SK-N-SH (cell line): ENCODE measurements around the gene NPTX1. TPM values are rescaled to one million over a fixed set of nuclear protein-coding genes. Genes with fewer than 3 reads are reported as not detected.

Source experiments
- CTCF ChIA-PET: fragments of 300-600, 350-600 bp; formaldehyde crosslinking; extraction: SDS; loops from one replicate; lab custom pipeline; 2021; lab: Yijun Ruan, JAX
- POLR2A ChIA-PET: fragments of 350-600 bp; sonication (Branson Sonifier 250); formaldehyde crosslinking; extraction: SDS; loops from one replicate; lab custom pipeline; 2020; ENCODE audit warnings: antibody characterized with exemption, inconsistent platforms; lab: Yijun Ruan, JAX
- DNase-seq: peaks from one replicate; pipeline ENCODE4 v3.0.0; 2012
- H2AFZ ChIP-seq: fragments of 200-600 bp; sonication (generic); 2 replicates; pipeline ENCODE4 v1.8.1; 2016; ENCODE audit warnings: antibody characterized with exemption, mild to moderate bottlenecking, low read depth
- H3F3A ChIP-seq: fragments of 200-600 bp; sonication (generic); replicated peaks from 2 replicates; pipeline ENCODE3; 2016; ENCODE audit warnings: antibody characterized with exemption, mild to moderate bottlenecking; ENCODE audit not compliant: insufficient read depth
- H3K27ac ChIP-seq, 2 experiments: fragments of 200-500 bp in 1 of 2; fragments of 200-600 bp in 1 of 2; sonication (Bioruptor generic) in 1 of 2; sonication (generic), shearing (Covaris generic) in 1 of 2; 2 replicates each; pipeline versions ENCODE4 v1.5.1 to v1.6.1; 2014 to 2016; ENCODE audit warnings: low read depth in 2 of 2, inconsistent platforms in 1 of 2, low read length in 1 of 2, mild to moderate bottlenecking in 1 of 2, mixed read lengths in 1 of 2
- H3K27me3 ChIP-seq: fragments of 200-600 bp; sonication (generic), shearing (Covaris generic); 2 replicates; pipeline ENCODE4 v1.6.1; 2016; ENCODE audit warnings: mixed run types; ENCODE audit not compliant: insufficient read depth
- H3K36me3 ChIP-seq, 2 experiments: fragments of 200-500 bp in 1 of 2; fragments of 200-600 bp in 1 of 2; sonication (Bioruptor generic) in 1 of 2; sonication (generic) in 1 of 2; replicated peaks in 1 of 2; 2 replicates each; pipeline versions ENCODE3 to v1.5.1; 2014 to 2016; ENCODE audit warnings: low read length in 1 of 2, mild to moderate bottlenecking in 1 of 2; ENCODE audit not compliant: insufficient read depth in 2 of 2, control insufficient read depth in 1 of 2
- H3K4me1 ChIP-seq, 2 experiments: fragments of 200-500 bp in 1 of 2; fragments of 200-600 bp in 1 of 2; sonication (Bioruptor generic) in 1 of 2; sonication (generic), shearing (Covaris generic) in 1 of 2; 2 replicates each; pipeline versions ENCODE4 v1.5.1 to v1.6.1; 2014 to 2016; ENCODE audit warnings: low read depth in 1 of 2, low read length in 1 of 2, mixed run types in 1 of 2; ENCODE audit not compliant: insufficient read depth in 2 of 2, control insufficient read depth in 1 of 2
- H3K4me2 ChIP-seq: fragments of 200-600 bp; sonication (generic), shearing (Covaris generic); 2 replicates; pipeline ENCODE4 v1.6.1; 2017; ENCODE audit warnings: mixed run types
- H3K4me3 ChIP-seq, 2 experiments: fragments of 200-500 bp in 1 of 2; fragments of 200-600 bp in 1 of 2; sonication (Bioruptor generic) in 1 of 2; sonication (generic), shearing (Covaris generic) in 1 of 2; 2 replicates each; pipeline versions ENCODE4 v1.5.1 to v1.8.1; 2014 to 2016; ENCODE audit warnings: low read depth in 2 of 2, inconsistent platforms in 1 of 2, low read length in 1 of 2, mild to moderate bottlenecking in 1 of 2, mixed read lengths in 1 of 2, moderate library complexity in 1 of 2
- H3K79me2 ChIP-seq: fragments of 200-600 bp; sonication (generic); 2 replicates; pipeline ENCODE4 v1.8.1; 2017; ENCODE audit warnings: mild to moderate bottlenecking; ENCODE audit not compliant: insufficient read depth
- H3K9ac ChIP-seq: fragments of 200-600 bp; sonication (generic); 2 replicates; pipeline ENCODE4 v1.6.1; 2017; ENCODE audit warnings: mixed run types
- H3K9me2 ChIP-seq: fragments of 200-600 bp; sonication (generic); 2 replicates; pipeline ENCODE4 v1.6.1; 2017; ENCODE audit warnings: mixed run types
- H3K9me3 ChIP-seq: fragments of 200-600 bp; sonication (generic); 2 replicates; pipeline ENCODE4 v1.6.1; 2017; ENCODE audit warnings: mixed run types, mild to moderate bottlenecking, moderate library complexity
- H4K20me1 ChIP-seq: fragments of 200-600 bp; sonication (generic); 2 replicates; pipeline ENCODE4 v1.6.1; 2017; ENCODE audit warnings: mild to moderate bottlenecking, mixed run types; ENCODE audit not compliant: insufficient read depth
- CHD2 ChIP-seq: fragments of 150-350 bp; IDR thresholded peaks from 2 replicates; pipeline ENCODE4 v1.6.1; 2018; ENCODE audit warnings: low read length; ENCODE audit not compliant: partially characterized antibody
- ELF1 ChIP-seq: IDR thresholded peaks from 2 replicates; pipeline ENCODE4 v1.4.0; 2012
- EZH2phosphoT487 ChIP-seq: fragments of 200-600 bp; sonication (generic); IDR thresholded peaks from 2 replicates; pipeline ENCODE4 v1.6.1; 2017; ENCODE audit warnings: low read depth, mixed run types, mild to moderate bottlenecking, antibody characterized with exemption, moderate library complexity, borderline replicate concordance
- FOSL2 ChIP-seq: IDR thresholded peaks from 2 replicates; pipeline ENCODE4 v1.4.0; 2012; ENCODE audit warnings: low read depth, mild to moderate bottlenecking, moderate library complexity, borderline replicate concordance
- GATA2 ChIP-seq: sonication (generic); formaldehyde crosslinking; IDR thresholded peaks from 2 replicates; pipeline ENCODE4 v1.5.0; 2020; ENCODE audit warnings: mild to moderate bottlenecking, missing genetic modification reagents
- POLR2AphosphoS5 ChIP-seq: IDR thresholded peaks from 2 replicates; pipeline ENCODE4 v1.6.1; 2012; ENCODE audit warnings: low read depth, low read length
- RAD21 ChIP-seq: IDR thresholded peaks from 2 replicates; pipeline ENCODE4 v1.6.1; 2012; ENCODE audit warnings: mild to moderate bottlenecking, low read length
- RXRA ChIP-seq: IDR thresholded peaks from 2 replicates; pipeline ENCODE4 v1.4.0; 2012; ENCODE audit warnings: low read depth, mild to moderate bottlenecking, borderline replicate concordance
- TCF12 ChIP-seq: IDR thresholded peaks from 2 replicates; pipeline ENCODE4 v1.4.0; 2012
- WGBS: methylation state at CpG from one replicate; pipeline ENCODE4 v1.1.6; 2017; ENCODE audit warnings: low lambda C conversion rate; 5-methylcytosine and 5-hydroxymethylcytosine counted together
- polyA plus RNA-seq, 3 experiments: library from polyadenylated mRNA; depleted of rRNA; stranded (reverse); fragments of >200 nt; gene quantifications; 2 replicates each; pipeline ENCODE4 v1.2.3, GENCODE V29; 2012
- TF ChIP-seq, protein P1 (sequence below): fragments of 150-350 bp; IDR thresholded peaks from 2 replicates; pipeline ENCODE4 v1.6.1; 2016; ENCODE audit warnings: mild to moderate bottlenecking, low read depth, low read length

Gene NPTX1
- polyA plus RNA-seq, 1 of the 3 experiments (the other 2 are of a cell fraction), result 0.05 TPM

DNA sequence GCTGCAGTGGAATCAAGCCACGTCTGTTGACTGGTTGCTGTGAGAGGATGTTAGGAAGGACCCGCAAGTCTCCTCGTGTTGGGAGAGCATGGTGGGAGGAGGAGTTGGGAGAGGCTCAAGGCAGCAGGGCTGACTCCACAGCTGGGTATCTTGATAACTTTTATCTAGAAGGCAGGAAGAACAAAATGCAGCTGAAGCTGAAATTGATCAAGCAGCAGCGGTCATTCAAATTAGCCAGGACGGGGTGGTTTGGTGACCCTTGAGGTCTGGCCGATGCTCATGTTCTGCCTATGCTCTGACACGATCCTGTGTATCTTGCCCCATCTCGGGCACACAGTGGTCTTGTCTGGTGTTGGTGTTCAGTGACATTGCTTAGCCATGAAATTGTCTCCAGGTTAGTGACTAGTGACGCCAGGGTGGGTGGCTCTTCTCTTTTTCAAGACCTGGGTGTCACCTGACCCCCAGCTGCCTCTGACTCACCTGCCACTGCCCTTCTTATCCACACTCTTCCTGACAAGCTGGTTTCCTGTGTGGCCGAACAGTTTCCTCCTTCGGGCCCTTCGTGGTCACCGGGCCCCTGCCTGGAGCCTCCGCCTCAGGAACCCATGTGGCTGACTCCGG lies 19.1 kb downstream of the NPTX1 start:
- ChIA-PET CTCF (interaction anchor here (1.0 to 3.4 kb wide), 3 partner anchors 16 to 118 kb away, joined by 3 to 15 read pairs (median 4); no protein-coding TSS in a partner anchor), POLR2A (interaction anchor here (0.6 kb wide), 1 partner anchor 441 kb away, joined by 3 read pairs; no protein-coding TSS in a partner anchor)
- DNase-seq, result no peak
- Histone ChIP-seq H3K4me3 (no peak overlapping the region), H3F3A (peaks cover 5% of the 10 kb centered on the region), H3K27ac (no peak overlapping the region), H3K4me2 (no peak overlapping the region), H3K79me2 (peaks cover 6% of the 10 kb centered on the region; the same call in 1 of the 2 replicates), H3K9me2 (no peaks in the 10 kb centered on the region), H3K9me3 (no peaks in the 10 kb centered on the region), H3K27me3 (0 out of 2 replicates have a peak, but pooled peaks cover 13% of the 10 kb centered on the region), H3K4me1 (peaks cover 0 to 25% of the 10 kb centered on the region in 2 experiments; a peak in 1 of 4 replicates)
- WGBS, result 75% methylated on average over 15 of the region's 15 CpGs
- TF ChIP-seq RAD21, result no peak
- TF ChIP-seq, all 33 proteins: peak for 0
- Histone ChIP-seq H2AFZ (no peak overlapping the region), H4K20me1 (no peaks in the 10 kb centered on the region), H3K9ac (no peak overlapping the region), H3K36me3 (no peaks in the 10 kb centered on the region)

DNA sequence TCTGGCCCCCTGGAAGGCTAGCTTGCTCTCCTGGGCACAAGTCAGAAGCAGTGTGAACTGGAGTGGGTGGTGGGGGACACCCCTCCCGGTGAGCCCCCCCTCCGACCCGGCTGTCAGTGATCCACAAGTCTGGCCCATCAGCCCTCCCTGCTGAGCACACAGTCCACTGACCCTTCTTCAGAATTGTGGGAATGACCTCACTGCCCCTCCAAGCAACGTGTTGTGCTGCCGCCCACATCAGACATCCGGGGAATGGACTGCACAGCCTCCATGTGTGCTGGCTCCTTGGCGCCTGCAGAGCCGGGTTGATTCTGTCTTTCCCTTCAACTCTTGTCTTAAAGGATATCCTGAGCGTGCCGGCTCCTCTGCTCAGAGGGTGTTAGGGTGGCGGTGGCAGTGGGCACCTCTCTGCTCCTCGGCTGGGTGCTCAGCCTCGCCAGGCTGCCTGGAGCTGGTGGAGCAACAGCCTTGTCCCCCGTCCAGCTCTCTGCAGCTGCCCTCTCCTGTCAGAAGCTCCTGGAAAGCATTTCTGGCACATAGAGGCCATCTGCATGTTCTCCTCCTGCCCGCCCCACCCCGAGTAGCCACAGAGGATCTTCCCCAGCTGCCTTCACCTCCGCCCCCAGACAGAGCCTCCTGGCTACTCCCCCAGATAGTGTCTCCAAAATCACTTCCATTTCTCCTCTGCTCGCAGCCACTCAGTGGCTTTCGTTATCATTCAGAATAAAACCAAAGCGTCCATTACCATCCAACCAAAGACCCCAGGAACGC lies 19.8 kb downstream of the NPTX1 start:
- H3K9me3 ChIP-seq, result no peaks in the 10 kb centered on the region
- 0 out of 2 replicates have a peak, but pooled peaks cover 11% of the 10 kb centered on the region for H3K27me3 ChIP-seq
- H3K36me3 ChIP-seq, result no peaks in the 10 kb centered on the region
- DNase-seq, result no peak
- H3F3A ChIP-seq, result peaks cover 5% of the 10 kb centered on the region
- H3K4me3 ChIP-seq, result no peak overlapping the region
- H4K20me1 ChIP-seq, result no peaks in the 10 kb centered on the region
- TF ChIP-seq RXRA (no peak), TCF12 (no peak), POLR2AphosphoS5 (no peak), GATA2 (CRISPR knock-in tag) (no peak), CHD2 (no peak), FOSL2 (no peak), EZH2phosphoT487 (no peak), ELF1 (no peak)
- TF ChIP-seq, protein P1, sequence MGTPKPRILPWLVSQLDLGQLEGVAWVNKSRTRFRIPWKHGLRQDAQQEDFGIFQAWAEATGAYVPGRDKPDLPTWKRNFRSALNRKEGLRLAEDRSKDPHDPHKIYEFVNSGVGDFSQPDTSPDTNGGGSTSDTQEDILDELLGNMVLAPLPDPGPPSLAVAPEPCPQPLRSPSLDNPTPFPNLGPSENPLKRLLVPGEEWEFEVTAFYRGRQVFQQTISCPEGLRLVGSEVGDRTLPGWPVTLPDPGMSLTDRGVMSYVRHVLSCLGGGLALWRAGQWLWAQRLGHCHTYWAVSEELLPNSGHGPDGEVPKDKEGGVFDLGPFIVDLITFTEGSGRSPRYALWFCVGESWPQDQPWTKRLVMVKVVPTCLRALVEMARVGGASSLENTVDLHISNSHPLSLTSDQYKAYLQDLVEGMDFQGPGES, result no peak
- 83% methylated on average over 15 of the region's 21 CpGs for WGBS
- ChIA-PET POLR2A (interaction anchor here (2.5 kb wide), 1 partner anchor 8 kb away, joined by 24 read pairs; no protein-coding TSS in a partner anchor), CTCF (interaction anchor here (1.1 to 3.4 kb wide), 2 partner anchors 16 to 30 kb away, joined by 4 to 15 read pairs; no protein-coding TSS in a partner anchor)
- H3K9me2 ChIP-seq, result no peaks in the 10 kb centered on the region
- no peak overlapping the region for H3K9ac ChIP-seq
- no peak overlapping the region for H3K27ac ChIP-seq
- no peak overlapping the region for H2AFZ ChIP-seq
- peaks cover 6% of the 10 kb centered on the region; the same call in 1 of the 2 replicates for H3K79me2 ChIP-seq
- H3K4me2 ChIP-seq, result no peak overlapping the region
- H3K4me1 ChIP-seq, result peaks cover 0 to 32% of the 10 kb centered on the region in 2 experiments; a peak in 1 of 4 replicates
